GM12801 (cell line): ENCODE data around the gene XPNPEP2.

Experiments
- CTCF ChIP-seq: IDR thresholded peaks from one replicate; pipeline ENCODE4 v1.5.1; 2011; ENCODE audit warnings: control low read depth; ENCODE audit not compliant: insufficient read length; ENCODE audit errors: extremely low read depth

Gene XPNPEP2

DNA sequence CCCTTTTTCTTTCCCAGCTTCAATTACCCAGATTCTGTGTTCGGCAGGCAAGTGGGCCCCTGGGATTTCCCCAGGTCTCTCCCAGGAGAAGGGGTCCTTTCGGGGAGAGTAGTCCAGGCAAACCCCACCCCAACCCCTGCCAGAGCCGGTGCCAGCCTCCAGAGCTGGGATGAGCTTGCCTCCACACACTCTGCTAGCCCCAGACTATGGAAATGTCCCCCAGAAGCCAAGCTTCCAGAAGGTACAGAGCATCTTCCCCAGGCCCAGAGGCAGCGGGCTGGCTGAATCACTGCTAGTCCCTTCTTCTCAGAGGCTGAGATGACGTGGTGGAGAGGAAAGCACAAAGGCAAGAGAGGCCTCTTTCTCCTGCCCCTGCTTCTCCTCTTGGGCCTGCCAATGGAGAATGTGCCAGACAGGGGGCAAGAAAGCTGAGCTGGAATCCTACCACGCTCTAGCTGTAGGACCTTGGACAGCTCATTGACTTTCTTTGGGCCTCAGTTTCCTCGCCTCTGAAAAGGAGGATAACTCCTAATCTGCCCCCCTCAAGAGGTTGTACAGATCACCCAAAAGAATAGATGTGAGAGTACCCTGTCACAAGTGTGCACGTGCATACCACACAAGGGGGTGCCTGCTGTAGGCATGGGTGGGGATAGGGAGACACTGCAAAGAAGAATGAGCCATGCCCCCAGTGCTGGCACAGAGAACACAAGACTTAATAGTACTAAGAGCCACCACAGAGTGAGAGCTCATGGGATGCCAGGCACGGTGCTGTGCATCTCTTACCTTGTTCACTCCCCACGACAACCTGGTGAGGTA is 43.1 kb downstream of the XPNPEP2 start:
- no peak for TF ChIP-seq CTCF

DNA sequence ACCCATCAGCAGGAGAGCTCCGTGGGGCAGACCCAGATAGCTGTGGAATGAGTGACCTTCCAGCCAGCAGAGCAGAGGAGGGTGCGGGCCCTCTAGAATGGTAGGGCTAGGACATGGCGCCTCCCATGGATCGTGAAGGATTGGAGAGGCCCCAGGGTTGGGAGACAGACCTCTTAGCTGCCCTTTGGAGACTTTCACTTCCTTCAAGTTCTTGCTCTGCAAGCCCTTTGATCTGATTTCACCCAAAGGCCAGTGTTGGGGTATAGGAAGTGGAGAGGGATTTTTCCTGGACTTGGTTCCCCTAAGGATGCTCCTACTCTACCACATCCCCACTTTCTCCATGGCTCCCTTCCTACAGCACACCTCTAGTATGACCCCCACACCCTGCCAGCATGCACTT is 43.9 kb downstream of the XPNPEP2 start:
- no peak for TF ChIP-seq CTCF

DNA sequence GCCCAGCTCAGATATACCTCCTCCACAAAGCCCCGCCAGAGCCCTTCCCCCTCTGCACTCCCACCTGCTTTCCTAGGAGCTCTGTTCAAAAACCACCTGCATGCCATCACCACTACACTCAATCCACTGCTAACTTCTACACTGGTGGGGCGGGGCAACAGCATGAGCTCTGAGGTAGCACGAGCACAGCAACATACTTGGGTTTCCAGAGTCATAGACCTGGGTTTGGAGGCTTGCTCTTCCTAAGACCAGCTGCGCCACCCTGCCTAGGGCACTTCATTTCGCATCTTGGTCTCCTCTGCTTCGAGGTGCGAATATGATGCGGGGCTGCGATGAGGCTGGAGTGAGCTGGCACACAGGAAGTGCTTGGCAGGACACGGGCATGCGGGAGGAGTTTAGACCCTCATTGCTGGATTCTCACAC is 44.5 kb downstream of the XPNPEP2 start:
- no peak for TF ChIP-seq CTCF

GRCh38 chrX:129784371-129784770 is 45.6 kb downstream of the XPNPEP2 start:
- TF ChIP-seq CTCF: no peak

DNA sequence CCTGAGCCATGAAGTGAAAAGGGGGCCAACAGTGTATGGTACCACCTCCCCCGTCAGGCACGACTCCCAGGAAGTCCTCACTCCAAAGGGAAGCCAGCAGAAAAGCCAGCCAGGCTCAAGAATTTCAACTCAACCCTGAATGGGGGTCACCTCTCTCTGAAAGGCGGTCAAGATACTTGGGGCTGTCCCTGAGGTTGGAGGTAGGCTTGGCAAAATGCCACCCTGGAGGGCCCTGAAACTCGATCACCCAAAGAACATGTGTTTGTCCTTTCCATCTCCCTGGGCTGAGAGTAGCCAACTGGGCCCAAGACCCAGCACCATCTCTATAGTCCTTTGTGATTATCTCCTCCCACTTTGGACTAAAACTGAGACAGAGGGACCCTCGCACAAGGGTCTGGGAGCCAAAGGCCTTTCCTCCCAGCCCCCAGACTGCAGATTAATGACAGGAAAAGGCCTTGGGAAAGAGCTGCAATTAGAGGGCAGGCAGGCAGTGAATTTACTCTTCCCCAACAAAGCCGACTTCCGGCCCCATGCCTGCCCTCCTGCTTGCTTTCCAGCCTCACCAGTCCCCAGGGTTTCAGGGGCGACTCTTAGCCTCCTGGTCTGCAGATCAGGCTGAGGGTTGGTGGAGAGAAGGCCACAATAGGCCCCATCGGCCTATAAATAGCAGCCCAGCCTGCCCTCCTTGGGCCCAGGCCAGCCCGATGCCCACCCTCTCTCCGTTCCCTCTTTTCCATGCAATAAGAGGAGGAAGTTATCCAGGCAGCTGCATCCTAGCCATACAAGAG is 46.6 kb downstream of the XPNPEP2 start:
- no peak for TF ChIP-seq CTCF

GRCh38 chrX:129786210-129786651 is 47.5 kb downstream of the XPNPEP2 start:
- TF ChIP-seq CTCF: no peak

GRCh38 chrX:129787336-129788055 is 48.7 kb downstream of the XPNPEP2 start:
- TF ChIP-seq CTCF: no peak
